Metanephros (tissue), 1 donor: ENCODE results near the gene IL9. TPM values are rescaled to one million over a fixed set of nuclear protein-coding genes. Genes with fewer than 3 reads are reported as not detected.

Source experiments
- total RNA-seq: library from RNA; depleted of rRNA; stranded (reverse); fragments of >200 nt; gene quantifications from one replicate; pipeline ENCODE4 v1.2.3, GENCODE V29; 2014

The IL9 gene
- total RNA-seq: not detected

GRCh38 chr5:135895474-135896006 lies at the start of gene IL9:
TSS of gene IL9 (minus strand) at chr5:135895841. CDS start at chr5:135895816, 25 bp downstream.

Other genes with a start within 250 kb of the IL9 start
- 6.2 TPM for gene SLC25A48, start 61.2 kb downstream of the IL9 start, total RNA-seq
- gene LECT2, start 59.1 kb upstream of the IL9 start, total RNA-seq: not detected
- gene TGFBI, start 133.1 kb upstream of the IL9 start, total RNA-seq: 224 TPM
- 59.3 TPM for gene SMAD5, start 237.0 kb upstream of the IL9 start, total RNA-seq